ENCODE results near the gene ARHGAP44. TPM values are rescaled to one million over a fixed set of nuclear protein-coding genes. Genes with fewer than 3 reads are reported as not detected.

Gene ARHGAP44
- total and polyA plus RNA-seq, 2 experiments from 2014 or later, result 5.8 to 16.4 TPM

DNA sequence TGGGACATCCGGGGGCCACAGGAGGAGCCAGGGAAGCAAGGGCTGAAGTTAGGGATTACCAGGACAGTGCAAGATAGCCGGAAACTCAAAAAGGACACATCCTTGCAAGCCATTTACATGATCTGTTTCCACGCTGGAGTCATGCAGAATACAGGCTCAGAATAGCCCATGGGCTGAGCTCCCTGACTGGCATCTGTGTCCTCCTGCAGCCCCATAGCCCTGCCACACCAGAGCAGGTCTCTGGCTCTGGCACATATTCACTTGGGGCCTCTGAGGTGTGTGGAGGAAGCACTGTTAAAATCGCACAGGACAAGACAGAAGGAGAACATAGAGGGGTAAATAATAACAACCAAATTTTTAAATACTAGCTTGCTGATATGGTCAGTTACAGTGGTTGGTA lies 162.7 kb downstream of the ARHGAP44 start:
- peaks cover 5% of the 10 kb centered on the region for H3K27me3 Mint-ChIP-seq (ENCODE audit: insufficient read depth, low read depth, poor library complexity)
- DNase-seq (ENCODE audit: low spot score) (no peak), ATAC-seq (no peak)
- no peak overlapping the region for H3K4me2 ChIP-seq
- no peak overlapping the region for H3K27ac Mint-ChIP-seq
- H2AFZ ChIP-seq, result no peak overlapping the region
- H3F3A ChIP-seq (replicated peaks; ENCODE audit: low read depth), result no peaks in the 10 kb centered on the region
- TF ChIP-seq ZNF114 (CRISPR knock-in tag; IDR thresholded peaks at IDR 0.05) (no peak), EZH2 (IDR thresholded peaks at IDR 0.05; ENCODE audit: low read depth, unreplicated experiment) (no peak), EZH2phosphoT487 (IDR thresholded peaks at IDR 0.05; ENCODE audit: unreplicated experiment) (no peak), ZNF462 (CRISPR knock-in tag; IDR thresholded peaks at IDR 0.05) (no peak), POLR2AphosphoS5 (IDR thresholded peaks at IDR 0.05; ENCODE audit: low read depth) (no peak), JUNB (IDR thresholded peaks at IDR 0.05; ENCODE audit: unreplicated experiment) (no peak), ZNF331 (CRISPR knock-in tag; IDR thresholded peaks at IDR 0.05; ENCODE audit: low read depth) (no peak), ETS1 (IDR thresholded peaks at IDR 0.05) (no peak), NANOG (IDR thresholded peaks at IDR 0.05; ENCODE audit: borderline replicate concordance) (no peak), CREB1 (CRISPR knock-in tag; IDR thresholded peaks at IDR 0.05; ENCODE audit: low read depth) (no peak), STAT1 (IDR thresholded peaks at IDR 0.05; ENCODE audit: unreplicated experiment) (no peak)
- TF ChIP-seq, protein P1, sequence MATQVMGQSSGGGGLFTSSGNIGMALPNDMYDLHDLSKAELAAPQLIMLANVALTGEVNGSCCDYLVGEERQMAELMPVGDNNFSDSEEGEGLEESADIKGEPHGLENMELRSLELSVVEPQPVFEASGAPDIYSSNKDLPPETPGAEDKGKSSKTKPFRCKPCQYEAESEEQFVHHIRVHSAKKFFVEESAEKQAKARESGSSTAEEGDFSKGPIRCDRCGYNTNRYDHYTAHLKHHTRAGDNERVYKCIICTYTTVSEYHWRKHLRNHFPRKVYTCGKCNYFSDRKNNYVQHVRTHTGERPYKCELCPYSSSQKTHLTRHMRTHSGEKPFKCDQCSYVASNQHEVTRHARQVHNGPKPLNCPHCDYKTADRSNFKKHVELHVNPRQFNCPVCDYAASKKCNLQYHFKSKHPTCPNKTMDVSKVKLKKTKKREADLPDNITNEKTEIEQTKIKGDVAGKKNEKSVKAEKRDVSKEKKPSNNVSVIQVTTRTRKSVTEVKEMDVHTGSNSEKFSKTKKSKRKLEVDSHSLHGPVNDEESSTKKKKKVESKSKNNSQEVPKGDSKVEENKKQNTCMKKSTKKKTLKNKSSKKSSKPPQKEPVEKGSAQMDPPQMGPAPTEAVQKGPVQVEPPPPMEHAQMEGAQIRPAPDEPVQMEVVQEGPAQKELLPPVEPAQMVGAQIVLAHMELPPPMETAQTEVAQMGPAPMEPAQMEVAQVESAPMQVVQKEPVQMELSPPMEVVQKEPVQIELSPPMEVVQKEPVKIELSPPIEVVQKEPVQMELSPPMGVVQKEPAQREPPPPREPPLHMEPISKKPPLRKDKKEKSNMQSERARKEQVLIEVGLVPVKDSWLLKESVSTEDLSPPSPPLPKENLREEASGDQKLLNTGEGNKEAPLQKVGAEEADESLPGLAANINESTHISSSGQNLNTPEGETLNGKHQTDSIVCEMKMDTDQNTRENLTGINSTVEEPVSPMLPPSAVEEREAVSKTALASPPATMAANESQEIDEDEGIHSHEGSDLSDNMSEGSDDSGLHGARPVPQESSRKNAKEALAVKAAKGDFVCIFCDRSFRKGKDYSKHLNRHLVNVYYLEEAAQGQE (IDR thresholded peaks at IDR 0.05; ENCODE audit: unreplicated experiment), result no peak
- TF ChIP-seq, protein P2, sequence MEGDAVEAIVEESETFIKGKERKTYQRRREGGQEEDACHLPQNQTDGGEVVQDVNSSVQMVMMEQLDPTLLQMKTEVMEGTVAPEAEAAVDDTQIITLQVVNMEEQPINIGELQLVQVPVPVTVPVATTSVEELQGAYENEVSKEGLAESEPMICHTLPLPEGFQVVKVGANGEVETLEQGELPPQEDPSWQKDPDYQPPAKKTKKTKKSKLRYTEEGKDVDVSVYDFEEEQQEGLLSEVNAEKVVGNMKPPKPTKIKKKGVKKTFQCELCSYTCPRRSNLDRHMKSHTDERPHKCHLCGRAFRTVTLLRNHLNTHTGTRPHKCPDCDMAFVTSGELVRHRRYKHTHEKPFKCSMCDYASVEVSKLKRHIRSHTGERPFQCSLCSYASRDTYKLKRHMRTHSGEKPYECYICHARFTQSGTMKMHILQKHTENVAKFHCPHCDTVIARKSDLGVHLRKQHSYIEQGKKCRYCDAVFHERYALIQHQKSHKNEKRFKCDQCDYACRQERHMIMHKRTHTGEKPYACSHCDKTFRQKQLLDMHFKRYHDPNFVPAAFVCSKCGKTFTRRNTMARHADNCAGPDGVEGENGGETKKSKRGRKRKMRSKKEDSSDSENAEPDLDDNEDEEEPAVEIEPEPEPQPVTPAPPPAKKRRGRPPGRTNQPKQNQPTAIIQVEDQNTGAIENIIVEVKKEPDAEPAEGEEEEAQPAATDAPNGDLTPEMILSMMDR (conservative IDR thresholded peaks at IDR 0.05; ENCODE audit: low read depth in 2 of 2), result no peak
- no peak overlapping the region for H3K27ac ChIP-seq (ENCODE audit: low read depth)
- no peaks in the 10 kb centered on the region for H3K4me1 Mint-ChIP-seq
- no peaks in the 10 kb centered on the region for H3K27me3 ChIP-seq (ENCODE audit: insufficient read depth)
- no peaks in the 10 kb centered on the region for H3K9me2 ChIP-seq (ENCODE audit: insufficient read depth)
- no peak overlapping the region for H3K4me3 Mint-ChIP-seq
- peaks cover 13% of the 10 kb centered on the region; the same call in 1 of the 2 replicates for H3K36me3 ChIP-seq (ENCODE audit: insufficient read depth)
- no peak overlapping the region for H3K4me3 ChIP-seq
- H3K36me3 Mint-ChIP-seq (ENCODE audit: low read depth), result peaks cover 55% of the 10 kb centered on the region
- H3K9me3 Mint-ChIP-seq, result peaks cover 6% of the 10 kb centered on the region; the same call in 2 of the 3 replicates
- H3K4me1 ChIP-seq (ENCODE audit: insufficient read depth), result no peaks in the 10 kb centered on the region
- H3K79me2 ChIP-seq (replicated peaks; ENCODE audit: insufficient read depth), result no peaks in the 10 kb centered on the region
- no peaks in the 10 kb centered on the region for H4K20me1 ChIP-seq (replicated peaks; ENCODE audit: insufficient read depth)

Measured in GM23338 (cell line).